ENCODE data around the gene PRKAG1. TPM values are rescaled to one million over a fixed set of nuclear protein-coding genes. Genes with fewer than 3 reads are reported as not detected.

Gene PRKAG1
- total RNA-seq, 1 experiment from 2014 or later, result 80.3 TPM

GRCh38 chr12:49030714-49031572, 12.4 kb upstream of the PRKAG1 start:
- H3K9me3 Mint-ChIP-seq (ENCODE audit: unreplicated experiment), result no peaks in the 10 kb centered on the region
- no peak overlapping the region for H3K4me3 Mint-ChIP-seq (ENCODE audit: unreplicated experiment)
- ChIA-PET POLR2A (interaction anchor here (0.6 to 1.3 kb wide), 4 partner anchors 11 to 39 kb away, joined by 3 to 8 read pairs (median 4); partner anchors contain the start of gene RHEBL1), CTCF (interaction anchor here (0.7 to 1.1 kb wide), 2 partner anchors 13 to 141 kb away, joined by 4 to 5 read pairs; no protein-coding TSS in a partner anchor)
- H3K4me1 Mint-ChIP-seq (ENCODE audit: insufficient read depth, unreplicated experiment), result no peaks in the 10 kb centered on the region
- no TSS peak for BruUV-seq (replicated peaks)
- no peak for TF ChIP-seq CTCF (IDR thresholded peaks at IDR 0.05; ENCODE audit: unreplicated experiment)
- peaks cover 76% of the 10 kb centered on the region for H3K36me3 Mint-ChIP-seq (ENCODE audit: insufficient read depth, unreplicated experiment)
- intact Hi-C loops (cut with micrococcal nuclease), result no loop called here
- H3K27me3 Mint-ChIP-seq (ENCODE audit: insufficient read depth, unreplicated experiment), result no peaks in the 10 kb centered on the region
- no peak for DNase-seq (ENCODE audit: unreplicated experiment)
- H3K27ac Mint-ChIP-seq (ENCODE audit: low read depth, unreplicated experiment), result no peak overlapping the region

- no peaks in the 10 kb centered on the region for H3K27me3 Mint-ChIP-seq (ENCODE audit: insufficient read depth, unreplicated experiment)
- CTCF ChIA-PET, result interaction anchor here (0.6 to 1.4 kb wide), 3 partner anchors 10 to 140 kb away, joined by 3 to 5 read pairs (median 5); no protein-coding TSS in a partner anchor
- intact Hi-C loops (cut with micrococcal nuclease), result no loop called here
- peaks cover 75% of the 10 kb centered on the region for H3K36me3 Mint-ChIP-seq (ENCODE audit: insufficient read depth, unreplicated experiment)
- POLR2A ChIA-PET, result interaction anchor here (1.1 to 1.3 kb wide), 3 partner anchors 10 to 236 kb away, joined by 3 to 8 read pairs (median 3); no protein-coding TSS in a partner anchor
- H3K9me3 Mint-ChIP-seq (ENCODE audit: unreplicated experiment), result no peaks in the 10 kb centered on the region
- H3K4me3 Mint-ChIP-seq (ENCODE audit: unreplicated experiment), result no peak overlapping the region
- BruUV-seq (replicated peaks), result no TSS peak
- no peak for TF ChIP-seq CTCF (IDR thresholded peaks at IDR 0.05; ENCODE audit: unreplicated experiment)
- no peak for DNase-seq (ENCODE audit: unreplicated experiment)
- no peak overlapping the region for H3K27ac Mint-ChIP-seq (ENCODE audit: low read depth, unreplicated experiment)
- H3K4me1 Mint-ChIP-seq (ENCODE audit: insufficient read depth, unreplicated experiment), result no peaks in the 10 kb centered on the region
Measured at GRCh38 chr12:49030119-49030518, 11.5 kb upstream of the PRKAG1 start.

GRCh38 chr12:49028666-49029275, 10.2 kb upstream of the PRKAG1 start:
- CTCF ChIA-PET, result interaction anchor here (1.4 kb wide), 1 partner anchor 70 kb away, joined by 5 read pairs; no protein-coding TSS in a partner anchor

More at GRCh38 chr12:49028666-49029275, 10.2 kb upstream of the PRKAG1 start:
- BruUV-seq (replicated peaks), result no TSS peak
- Mint-ChIP-seq H3K27ac (ENCODE audit: low read depth, unreplicated experiment) (no peak overlapping the region), H3K4me3 (ENCODE audit: unreplicated experiment) (no peak overlapping the region), H3K9me3 (ENCODE audit: unreplicated experiment) (no peaks in the 10 kb centered on the region), H3K36me3 (ENCODE audit: insufficient read depth, unreplicated experiment) (peaks cover 77% of the 10 kb centered on the region), H3K4me1 (ENCODE audit: insufficient read depth, unreplicated experiment) (no peaks in the 10 kb centered on the region), H3K27me3 (ENCODE audit: insufficient read depth, unreplicated experiment) (no peaks in the 10 kb centered on the region)
- POLR2A ChIA-PET, result interaction anchor here (1.2 kb wide), 1 partner anchor 26 kb away, joined by 3 read pairs; no protein-coding TSS in a partner anchor
- no peak for DNase-seq (ENCODE audit: unreplicated experiment)
- intact Hi-C loops (cut with micrococcal nuclease), result no loop called here
- TF ChIP-seq CTCF (IDR thresholded peaks at IDR 0.05; ENCODE audit: unreplicated experiment), result no peak

Data from MCF 10A (cell line).